Activated naive CD8-positive, alpha-beta T cell treated with anti-CD3 and anti-CD28 coated beads, Interleukin-2, amount 50 U/mL, for 16 hours (primary cell): ENCODE measurements around the gene IYD.

Experiments used
- DNase-seq: peaks from one replicate; pipeline ENCODE4 v3.0.0-alpha.2; 2020; ENCODE audit warnings: low read depth, low spot score

Gene IYD, protein sequence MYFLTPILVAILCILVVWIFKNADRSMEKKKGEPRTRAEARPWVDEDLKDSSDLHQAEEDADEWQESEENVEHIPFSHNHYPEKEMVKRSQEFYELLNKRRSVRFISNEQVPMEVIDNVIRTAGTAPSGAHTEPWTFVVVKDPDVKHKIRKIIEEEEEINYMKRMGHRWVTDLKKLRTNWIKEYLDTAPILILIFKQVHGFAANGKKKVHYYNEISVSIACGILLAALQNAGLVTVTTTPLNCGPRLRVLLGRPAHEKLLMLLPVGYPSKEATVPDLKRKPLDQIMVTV

GRCh38 chr6:150368762-150369161 is at the start of gene IYD:
Gene IYD (plus strand): TSS chr6:150369012. CDS start chr6:150369032, 20 bp downstream.
- DNase-seq, result no peak

GRCh38 chr6:150319924-150320323 is 48.9 kb upstream of the IYD start:
- DNase-seq, result no peak

GRCh38 chr6:150320442-150320841 is 48.4 kb upstream of the IYD start:
- DNase-seq, result no peak

DNA sequence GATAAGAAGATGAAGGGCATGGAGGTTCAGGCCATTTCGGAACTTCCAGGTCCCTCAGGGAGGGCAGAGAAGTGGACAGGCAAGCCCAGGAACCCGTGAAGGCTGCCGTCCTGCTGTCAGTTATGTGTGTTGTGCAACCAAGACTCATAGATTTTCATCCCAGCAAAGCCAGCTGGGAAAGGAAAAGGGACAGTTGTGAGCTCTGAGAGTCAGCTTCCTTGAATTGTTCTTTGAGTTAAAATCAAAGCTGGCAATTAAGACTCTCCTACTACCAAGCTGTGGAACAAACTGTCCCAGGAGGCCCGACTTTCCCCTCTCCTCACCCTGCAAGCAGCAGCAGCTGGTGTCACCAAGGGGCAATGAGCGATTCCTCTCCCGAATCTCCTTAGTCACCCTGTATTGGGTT is 46.3 kb upstream of the IYD start:
- no peak for DNase-seq

DNA sequence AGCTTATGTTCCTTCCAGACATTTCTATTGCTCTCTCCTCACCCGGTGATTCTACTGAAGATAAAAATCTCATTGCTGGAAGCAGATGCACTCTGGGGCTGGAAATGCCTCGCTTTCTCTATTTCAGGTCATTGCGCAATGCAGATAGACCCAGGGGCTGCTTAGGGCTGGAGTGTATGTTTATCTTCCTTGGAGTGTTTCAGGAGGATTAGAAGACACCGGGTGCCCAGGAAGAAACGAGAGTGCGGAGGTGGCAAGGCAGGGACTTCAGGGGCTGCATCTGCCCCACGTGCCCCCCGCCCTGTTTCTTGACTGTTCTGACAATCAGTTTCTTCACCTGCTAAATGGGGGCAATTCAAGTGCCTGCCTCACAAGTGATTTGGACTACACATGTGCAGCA is 45.6 kb upstream of the IYD start:
- DNase-seq, result no peak

DNA sequence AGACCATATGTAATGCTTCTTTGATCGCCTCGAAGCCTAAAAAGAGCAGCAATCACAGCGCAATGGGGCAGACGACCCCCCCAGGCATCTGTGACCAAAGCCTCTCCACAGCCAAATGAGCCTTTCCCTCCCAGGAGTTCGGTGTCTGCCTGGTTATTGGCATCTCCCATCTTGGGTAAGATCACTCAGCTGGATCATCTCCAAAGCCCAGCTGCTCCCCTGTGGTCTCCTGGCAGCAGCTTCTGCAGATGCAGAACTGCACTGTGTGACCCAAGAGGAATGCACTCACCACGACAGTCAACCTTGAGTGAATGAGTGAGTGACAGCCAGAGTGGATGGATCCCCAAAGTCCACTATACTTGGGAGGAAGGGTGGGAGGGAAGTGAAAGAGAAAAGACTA is 44.8 kb upstream of the IYD start:
- no peak for DNase-seq

DNA sequence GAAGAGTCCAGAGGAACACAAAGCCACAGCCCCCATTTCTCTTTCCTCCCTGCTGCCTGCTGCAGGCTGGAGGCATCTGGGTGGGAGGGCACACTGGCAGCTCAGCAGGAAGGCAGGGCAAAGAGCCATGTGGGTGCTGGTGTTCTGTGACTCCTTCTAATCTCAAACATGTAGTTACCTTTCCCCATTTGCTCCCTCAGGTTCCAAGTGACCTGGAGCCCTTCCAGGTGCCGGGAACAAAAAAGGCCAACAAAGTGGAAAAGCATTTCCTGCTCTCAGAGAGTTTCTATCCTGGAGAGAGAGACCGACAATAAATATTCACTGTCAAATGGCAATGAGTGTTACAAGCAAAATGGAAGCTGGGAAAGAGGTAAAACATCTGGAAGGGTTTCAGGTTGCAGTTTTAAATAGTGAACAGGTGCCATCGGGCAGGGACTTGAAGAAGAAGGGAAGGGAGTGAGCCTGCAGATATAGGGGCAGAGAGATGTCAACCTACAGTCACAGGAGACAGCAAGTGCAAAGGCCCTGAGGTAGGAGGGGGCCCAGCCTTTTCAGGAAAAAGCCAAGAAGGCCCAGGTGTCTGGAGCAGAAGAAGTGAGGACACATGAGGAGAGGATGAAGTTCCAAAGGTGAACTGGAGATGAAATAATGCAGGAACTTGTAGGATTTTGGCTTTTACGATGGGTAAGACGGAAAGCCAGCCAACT is 43.6 kb upstream of the IYD start:
- no peak for DNase-seq

DNA sequence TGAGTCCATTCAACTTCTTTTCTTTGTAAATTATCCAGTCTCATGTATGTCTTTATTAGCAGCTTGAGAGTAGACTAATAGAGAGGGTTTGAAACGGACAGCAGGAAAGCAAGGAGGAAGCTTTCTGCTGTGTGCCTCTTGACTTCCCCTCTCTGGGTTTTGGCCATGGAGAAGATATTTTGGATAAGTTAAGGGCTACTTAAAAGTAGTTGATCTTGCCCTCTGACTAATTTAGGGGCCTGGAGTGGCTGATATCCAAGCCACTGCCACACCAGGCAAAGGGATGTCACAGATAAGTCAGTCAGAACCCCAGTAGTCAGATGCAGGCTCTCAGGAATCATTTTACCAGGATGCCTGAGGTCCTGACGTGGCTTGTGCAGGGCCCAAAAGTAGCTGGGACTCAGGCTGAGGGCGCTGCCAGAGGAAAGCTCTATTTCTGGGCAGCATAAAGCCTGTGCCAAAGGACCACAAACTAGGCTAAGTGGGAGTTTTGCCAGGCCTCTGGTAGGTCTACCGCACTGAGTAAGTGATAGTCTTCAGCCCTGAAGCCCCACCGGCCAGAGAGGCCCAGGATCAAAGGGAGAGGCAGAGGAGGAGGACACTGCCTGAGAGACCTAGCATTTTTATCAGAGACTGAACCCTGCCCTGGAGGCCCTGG is 41.6 kb upstream of the IYD start:
- DNase-seq, result no peak

DNA sequence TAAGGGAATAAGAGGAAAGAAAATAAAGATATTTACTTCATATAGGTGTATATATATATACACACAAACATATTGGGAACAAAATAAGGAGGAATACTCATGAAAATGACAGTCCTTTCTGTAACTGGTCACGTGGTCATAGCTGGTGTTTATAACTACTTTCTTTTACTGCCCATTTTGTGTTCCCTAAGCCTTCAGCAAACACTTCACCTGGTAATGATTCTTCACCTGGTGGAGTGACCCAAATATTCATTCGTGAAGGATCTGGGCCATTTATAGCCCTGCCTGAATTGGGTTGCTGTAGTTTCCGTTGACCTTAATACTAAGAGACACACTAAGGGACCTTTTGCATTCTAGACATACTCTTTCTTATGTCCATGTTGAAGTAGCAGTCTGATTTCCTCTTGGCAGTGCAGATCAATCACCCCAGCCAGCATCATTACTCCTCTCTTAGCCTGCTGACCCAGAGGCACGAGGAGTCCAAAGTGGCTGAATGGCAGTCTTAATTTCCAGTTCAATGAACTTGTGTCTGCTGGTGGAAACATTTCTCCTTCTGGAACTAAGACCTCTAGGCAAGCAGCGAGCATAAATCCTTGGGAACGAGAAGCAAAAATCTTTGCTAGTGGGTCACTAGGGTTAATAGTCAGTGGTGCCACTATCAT is 39.9 kb upstream of the IYD start:
- no peak for DNase-seq

DNA sequence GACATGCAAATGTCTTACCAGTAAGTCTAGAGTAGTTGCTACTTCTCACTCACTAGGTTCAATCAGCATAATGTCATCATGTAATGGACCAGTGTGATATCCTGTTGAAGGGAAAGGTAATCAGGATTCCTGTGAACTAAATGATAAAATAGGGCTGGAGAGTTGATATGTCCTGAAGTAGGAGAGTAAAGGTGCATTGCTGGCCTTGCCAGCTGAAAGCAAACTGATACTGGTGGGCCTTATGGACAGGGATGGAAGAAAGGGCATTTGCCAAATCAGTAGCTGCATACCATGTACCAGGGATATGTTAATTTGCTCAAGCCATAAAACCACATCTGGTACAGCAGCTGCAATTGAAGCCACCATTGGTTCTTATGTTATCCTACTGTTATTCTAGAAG is 37.5 kb upstream of the IYD start:
- DNase-seq, result no peak

DNA sequence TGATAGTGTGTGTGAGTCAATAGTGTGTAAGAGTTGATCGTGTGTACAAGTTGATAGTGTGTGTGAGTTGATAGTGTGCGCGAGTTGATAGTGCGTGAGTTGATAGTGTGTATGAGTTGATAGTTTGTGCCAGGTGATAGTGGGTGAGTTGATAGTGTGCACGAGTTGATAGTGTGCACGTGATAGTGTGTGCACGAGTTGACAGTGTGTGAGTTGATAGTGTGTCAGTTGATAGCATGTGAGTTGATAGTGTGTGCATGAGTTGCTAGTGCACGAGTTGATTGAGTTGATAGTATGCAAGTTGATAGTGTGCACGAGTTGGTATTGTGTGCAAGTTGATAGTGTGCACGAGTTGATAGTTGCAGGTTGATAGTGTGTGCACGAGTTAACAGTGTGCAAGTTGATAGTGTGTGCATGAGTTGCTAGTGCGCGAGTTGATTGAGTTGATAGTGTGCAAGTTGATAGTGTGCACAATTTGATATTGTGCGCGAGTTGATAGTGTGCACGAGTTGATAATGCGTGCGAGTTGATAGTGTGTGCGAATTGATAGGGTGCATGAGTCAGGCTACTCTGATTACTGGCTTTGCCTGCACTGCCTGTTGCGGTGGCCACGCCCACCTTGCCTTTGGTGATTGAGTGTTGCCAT is 35.8 kb upstream of the IYD start:
- no peak for DNase-seq

DNA sequence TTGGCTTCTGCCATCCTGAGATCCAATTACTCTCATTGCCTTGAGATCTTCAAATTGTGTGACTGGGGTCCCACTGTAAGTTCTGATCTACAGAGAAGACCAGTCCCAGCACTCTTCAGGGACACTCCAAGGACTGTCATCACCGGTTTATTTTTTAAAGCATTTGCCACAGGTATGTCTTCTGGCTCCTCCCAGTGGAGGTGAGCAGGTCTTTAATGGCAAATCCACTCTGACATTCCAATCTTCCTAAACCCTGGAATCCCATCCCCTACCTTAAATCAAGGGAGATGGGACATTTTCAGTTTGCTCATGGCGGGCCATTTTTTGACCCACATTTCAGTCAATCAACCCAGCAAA is 35.2 kb upstream of the IYD start:
- no peak for DNase-seq

- no peak for DNase-seq
Observed at GRCh38 chr6:150334790-150335783, 33.7 kb upstream of the IYD start.

DNA sequence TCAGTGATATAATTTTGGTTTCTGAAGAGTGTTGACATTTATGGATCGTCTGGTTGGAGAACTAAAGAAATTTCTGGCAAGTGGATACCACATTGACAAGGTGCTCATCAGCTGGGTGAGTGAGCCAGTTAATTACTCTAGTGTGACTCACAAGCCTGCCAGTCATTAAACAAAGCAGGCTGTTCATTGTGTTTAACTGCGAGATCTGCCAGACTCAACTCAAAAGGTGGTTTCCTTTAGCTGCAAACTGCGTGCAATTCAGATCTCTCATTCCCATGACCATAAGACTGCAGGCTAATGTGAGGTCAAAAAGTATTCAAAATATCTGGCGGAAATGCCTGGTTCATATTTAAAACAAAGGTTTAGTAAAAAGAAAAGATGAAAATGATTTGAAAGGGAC is 32.5 kb upstream of the IYD start:
- DNase-seq, result no peak

GRCh38 chr6:150336708-150337107 is 32.1 kb upstream of the IYD start:
- DNase-seq, result no peak

- no peak for DNase-seq
Observed at GRCh38 chr6:150342126-150342525, 26.7 kb upstream of the IYD start.

DNA sequence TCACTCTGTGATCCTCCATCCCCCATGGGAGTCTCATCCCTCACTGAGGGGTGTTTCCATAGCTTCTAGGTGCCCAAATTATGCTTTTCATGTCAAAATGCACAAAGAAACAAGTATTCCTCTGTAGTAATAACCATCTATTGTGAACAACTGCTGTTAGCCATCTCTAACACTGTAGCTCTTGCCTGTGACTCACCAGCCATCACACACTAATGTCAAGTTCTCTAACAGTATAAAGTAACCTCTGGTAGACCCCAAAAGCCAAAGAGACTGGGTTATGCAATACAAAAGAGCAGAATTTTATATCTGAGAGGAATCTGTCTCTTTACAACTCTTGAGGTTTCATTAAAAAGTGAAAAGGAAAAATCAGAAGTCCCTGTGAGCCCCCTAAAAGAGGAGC is 25.4 kb upstream of the IYD start:
- no peak for DNase-seq

DNA sequence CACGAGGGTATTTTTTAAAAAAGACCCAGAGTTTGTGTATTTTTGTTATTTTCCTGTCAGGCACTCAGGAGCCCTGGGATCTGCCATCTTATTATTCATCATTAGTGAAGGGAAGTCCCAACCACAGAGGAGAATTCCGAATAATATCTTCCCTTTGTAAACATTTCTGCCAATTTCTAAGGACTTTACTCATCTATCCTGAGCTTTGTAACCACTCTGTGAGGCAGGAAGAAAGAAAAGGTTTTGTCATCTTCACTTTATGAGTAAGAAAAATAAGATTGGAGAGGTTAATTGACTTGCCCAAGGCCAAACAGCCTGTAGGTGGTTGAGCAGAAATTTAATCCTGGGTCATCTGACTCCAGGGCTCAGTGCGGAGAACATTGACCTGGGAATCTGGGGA is 23.0 kb upstream of the IYD start:
- DNase-seq, result no peak

GRCh38 chr6:150346346-150346745 is 22.5 kb upstream of the IYD start:
- DNase-seq, result no peak

DNA sequence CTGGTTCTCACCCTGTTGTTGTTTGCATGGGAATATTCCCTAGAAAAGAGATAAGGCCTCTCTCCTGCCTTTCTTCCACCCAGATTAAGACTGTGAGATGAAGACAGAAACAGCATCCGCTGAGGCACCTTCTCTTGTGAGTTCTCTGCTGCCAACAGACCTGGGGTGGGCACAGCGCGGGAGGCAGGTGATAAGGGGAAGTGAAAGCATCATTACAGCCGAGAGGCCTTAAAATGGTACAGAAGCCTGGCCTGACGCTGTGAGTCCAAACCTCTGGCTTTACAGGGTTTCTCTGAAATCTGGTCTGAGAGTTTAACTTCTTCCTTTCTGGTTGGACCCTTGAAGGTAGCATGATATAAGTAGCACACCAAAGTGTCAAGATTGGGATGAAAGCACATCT is 21.0 kb upstream of the IYD start:
- DNase-seq, result no peak

DNA sequence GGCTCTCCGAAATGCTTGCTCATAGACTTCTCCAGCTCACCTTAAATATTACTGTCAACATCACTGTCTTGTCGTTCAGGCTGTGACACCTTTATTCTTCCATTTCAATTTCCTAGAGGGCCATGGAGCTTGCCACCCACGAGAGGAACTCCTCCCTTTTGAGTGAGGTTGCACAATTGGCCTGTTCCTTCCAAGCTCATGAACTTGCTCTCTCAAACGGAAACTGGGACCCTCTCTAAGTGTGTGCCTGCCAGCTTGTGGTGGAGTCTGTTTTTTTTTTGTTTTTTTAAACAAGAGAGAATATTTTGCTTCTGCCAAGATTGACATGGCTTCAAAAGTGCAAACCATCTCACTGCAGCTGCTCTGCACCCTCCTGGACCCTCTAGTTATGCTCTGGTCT is 19.3 kb upstream of the IYD start:
- DNase-seq, result no peak
